SK-N-SH treated with all-trans-retinoic acid at 6 μM for 48 hours (cell line): ENCODE results near the gene BTF3L4.

ENCODE experiments used
- ATAC-seq: fragments of 200-7000 bp; cut with Tn5 transposase; 3 replicates; pipeline ENCODE4 v1.9.1; 2020; ENCODE audit warnings: mild to moderate bottlenecking, moderate library complexity
- ARNTL ChIP-seq: fragments of 450-650 bp; formaldehyde crosslinking; IDR thresholded peaks from 2 replicates; pipeline ENCODE4 v1.5.0; 2020; ENCODE audit warnings: low read depth, mild to moderate bottlenecking, moderate library complexity, borderline replicate concordance
- BACH2 ChIP-seq: fragments of 250-450 bp; sonication (Bioruptor Pico); IDR thresholded peaks from 2 replicates; pipeline ENCODE4 v1.9.0; 2021; ENCODE audit warnings: mild to moderate bottlenecking, borderline replicate concordance
- CSDC2 ChIP-seq: fragments of 250-450 bp; sonication (Bioruptor Pico); IDR thresholded peaks from 2 replicates; pipeline ENCODE4 v1.5.0; 2020; ENCODE audit warnings: mild to moderate bottlenecking, moderate library complexity
- ESRRG ChIP-seq: fragments of 250-450 bp; sonication (Bioruptor Pico); IDR thresholded peaks from 2 replicates; pipeline ENCODE4 v1.6.1; 2021; ENCODE audit warnings: mild to moderate bottlenecking
- GLIS3 ChIP-seq: fragments of 250-450 bp; sonication (Bioruptor Pico); IDR thresholded peaks from 2 replicates; pipeline ENCODE4 v1.5.0; 2020; ENCODE audit warnings: mild to moderate bottlenecking, moderate library complexity
- ISL1 ChIP-seq: fragments of 250-450 bp; sonication (Bioruptor Pico); IDR thresholded peaks from 2 replicates; pipeline ENCODE4 v2.1.2; 2022; ENCODE audit warnings: mild to moderate bottlenecking, moderate library complexity
- OSR1 ChIP-seq: fragments of 250-450 bp; sonication (Bioruptor Pico); IDR thresholded peaks from 2 replicates; pipeline ENCODE4 v1.8.0; 2022; ENCODE audit warnings: moderate library complexity, mild to moderate bottlenecking, inconsistent platforms
- PPARA ChIP-seq: fragments of 250-450 bp; sonication (Bioruptor Pico); IDR thresholded peaks from 2 replicates; pipeline ENCODE4 v1.5.0; 2020; ENCODE audit warnings: mild to moderate bottlenecking, borderline replicate concordance
- SNAI2 ChIP-seq: fragments of 250-450 bp; sonication (Bioruptor Pico); IDR thresholded peaks from 2 replicates; pipeline ENCODE4 v1.5.0; 2020; ENCODE audit warnings: mild to moderate bottlenecking, moderate library complexity
- TCF4 ChIP-seq: fragments of 250-450 bp; sonication (Bioruptor Pico); IDR thresholded peaks from 2 replicates; pipeline ENCODE4 v1.8.0; 2021; ENCODE audit warnings: mild to moderate bottlenecking, moderate library complexity, borderline replicate concordance
- TOX ChIP-seq: fragments of 250-450 bp; sonication (Bioruptor Pico); IDR thresholded peaks from 2 replicates; pipeline ENCODE4 v1.8.0; 2021; ENCODE audit warnings: mild to moderate bottlenecking, moderate library complexity, borderline replicate concordance
- ZC3H10 ChIP-seq: fragments of 250-450 bp; sonication (Bioruptor Pico); IDR thresholded peaks from 2 replicates; pipeline ENCODE4 v1.5.1; 2021; ENCODE audit warnings: mild to moderate bottlenecking, moderate library complexity
- ZFP3 ChIP-seq: fragments of 250-450 bp; sonication (Bioruptor Pico); IDR thresholded peaks from 2 replicates; pipeline ENCODE4 v1.5.0; 2020; ENCODE audit warnings: mild to moderate bottlenecking, moderate library complexity
- ZFP30 ChIP-seq: fragments of 450-650 bp; formaldehyde crosslinking; IDR thresholded peaks from 2 replicates; pipeline ENCODE4 v1.5.0; 2022; ENCODE audit warnings: mild to moderate bottlenecking, moderate library complexity
- ZNF565 ChIP-seq: fragments of 450-650 bp; formaldehyde crosslinking; conservative IDR thresholded peaks from 2 replicates; pipeline ENCODE4 v1.5.0; 2020; ENCODE audit warnings: low read depth, mild to moderate bottlenecking, moderate library complexity
- ZNF70 ChIP-seq: fragments of 450-650 bp; formaldehyde crosslinking; IDR thresholded peaks from 2 replicates; pipeline ENCODE4 v1.5.0; 2020; ENCODE audit warnings: mild to moderate bottlenecking, moderate library complexity
- ZNF8 ChIP-seq: fragments of 450-650 bp; formaldehyde crosslinking; IDR thresholded peaks from 2 replicates; pipeline ENCODE4 v1.5.0; 2020; ENCODE audit warnings: mild to moderate bottlenecking, moderate library complexity
- TF ChIP-seq, protein P1 (sequence below): fragments of 250-450 bp; sonication (Bioruptor Pico); IDR thresholded peaks from 2 replicates; pipeline ENCODE4 v1.5.1; 2020; ENCODE audit warnings: low read depth, mild to moderate bottlenecking, moderate library complexity
- TF ChIP-seq, protein P2 (sequence below): fragments of 250-450 bp; sonication (Bioruptor Pico); IDR thresholded peaks from 2 replicates; pipeline ENCODE4 v1.5.0; 2020; ENCODE audit warnings: mild to moderate bottlenecking, moderate library complexity
- TF ChIP-seq, protein P3 (sequence below): fragments of 250-450 bp; sonication (Bioruptor Pico); IDR thresholded peaks from 2 replicates; pipeline ENCODE4 v1.8.0; 2021; ENCODE audit warnings: low read depth, mild to moderate bottlenecking, moderate library complexity, borderline replicate concordance
- TF ChIP-seq, protein P4 (sequence below): fragments of 250-450 bp; sonication (Bioruptor Pico); IDR thresholded peaks from 2 replicates; pipeline ENCODE4 v1.5.1; 2021; ENCODE audit warnings: mild to moderate bottlenecking, moderate library complexity
- TF ChIP-seq, protein P5 (sequence below): fragments of 250-450 bp; sonication (Bioruptor Pico); IDR thresholded peaks from 2 replicates; pipeline ENCODE4 v1.8.0; 2020; ENCODE audit warnings: mild to moderate bottlenecking, moderate library complexity, borderline replicate concordance

BTF3L4 gene

DNA sequence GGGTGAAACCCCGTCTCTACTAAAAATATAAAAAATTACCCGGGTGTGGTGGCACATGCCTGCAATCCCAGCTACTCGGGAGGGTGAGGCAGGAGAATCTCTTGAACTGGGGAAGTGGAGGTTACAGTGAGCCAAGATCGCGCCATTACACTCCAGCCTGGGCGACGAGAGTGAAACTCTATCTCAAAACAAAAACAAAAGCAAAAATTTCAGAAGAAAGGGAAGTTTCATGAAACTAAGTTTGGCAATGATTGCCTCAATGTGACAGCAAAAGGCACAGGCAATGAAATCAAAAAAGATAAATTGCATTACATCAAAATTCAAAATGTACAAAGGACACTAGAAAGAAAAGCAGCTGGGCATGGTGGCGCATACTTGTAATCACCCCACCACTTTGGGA lies 40.1 kb downstream of the BTF3L4 start:
- TF ChIP-seq ZNF70 (no peak), ZFP30 (CRISPR knock-in tag) (no peak), ZNF565 (CRISPR knock-in tag) (no peak), BACH2 (CRISPR knock-in tag) (no peak), SNAI2 (CRISPR knock-in tag) (no peak)
- TF ChIP-seq, protein P1, sequence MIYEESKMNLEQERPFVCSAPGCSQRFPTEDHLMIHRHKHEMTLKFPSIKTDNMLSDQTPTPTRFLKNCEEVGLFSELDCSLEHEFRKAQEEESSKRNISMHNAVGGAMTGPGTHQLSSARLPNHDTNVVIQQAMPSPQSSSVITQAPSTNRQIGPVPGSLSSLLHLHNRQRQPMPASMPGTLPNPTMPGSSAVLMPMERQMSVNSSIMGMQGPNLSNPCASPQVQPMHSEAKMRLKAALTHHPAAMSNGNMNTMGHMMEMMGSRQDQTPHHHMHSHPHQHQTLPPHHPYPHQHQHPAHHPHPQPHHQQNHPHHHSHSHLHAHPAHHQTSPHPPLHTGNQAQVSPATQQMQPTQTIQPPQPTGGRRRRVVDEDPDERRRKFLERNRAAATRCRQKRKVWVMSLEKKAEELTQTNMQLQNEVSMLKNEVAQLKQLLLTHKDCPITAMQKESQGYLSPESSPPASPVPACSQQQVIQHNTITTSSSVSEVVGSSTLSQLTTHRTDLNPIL: no peak
- TF ChIP-seq, protein P2, sequence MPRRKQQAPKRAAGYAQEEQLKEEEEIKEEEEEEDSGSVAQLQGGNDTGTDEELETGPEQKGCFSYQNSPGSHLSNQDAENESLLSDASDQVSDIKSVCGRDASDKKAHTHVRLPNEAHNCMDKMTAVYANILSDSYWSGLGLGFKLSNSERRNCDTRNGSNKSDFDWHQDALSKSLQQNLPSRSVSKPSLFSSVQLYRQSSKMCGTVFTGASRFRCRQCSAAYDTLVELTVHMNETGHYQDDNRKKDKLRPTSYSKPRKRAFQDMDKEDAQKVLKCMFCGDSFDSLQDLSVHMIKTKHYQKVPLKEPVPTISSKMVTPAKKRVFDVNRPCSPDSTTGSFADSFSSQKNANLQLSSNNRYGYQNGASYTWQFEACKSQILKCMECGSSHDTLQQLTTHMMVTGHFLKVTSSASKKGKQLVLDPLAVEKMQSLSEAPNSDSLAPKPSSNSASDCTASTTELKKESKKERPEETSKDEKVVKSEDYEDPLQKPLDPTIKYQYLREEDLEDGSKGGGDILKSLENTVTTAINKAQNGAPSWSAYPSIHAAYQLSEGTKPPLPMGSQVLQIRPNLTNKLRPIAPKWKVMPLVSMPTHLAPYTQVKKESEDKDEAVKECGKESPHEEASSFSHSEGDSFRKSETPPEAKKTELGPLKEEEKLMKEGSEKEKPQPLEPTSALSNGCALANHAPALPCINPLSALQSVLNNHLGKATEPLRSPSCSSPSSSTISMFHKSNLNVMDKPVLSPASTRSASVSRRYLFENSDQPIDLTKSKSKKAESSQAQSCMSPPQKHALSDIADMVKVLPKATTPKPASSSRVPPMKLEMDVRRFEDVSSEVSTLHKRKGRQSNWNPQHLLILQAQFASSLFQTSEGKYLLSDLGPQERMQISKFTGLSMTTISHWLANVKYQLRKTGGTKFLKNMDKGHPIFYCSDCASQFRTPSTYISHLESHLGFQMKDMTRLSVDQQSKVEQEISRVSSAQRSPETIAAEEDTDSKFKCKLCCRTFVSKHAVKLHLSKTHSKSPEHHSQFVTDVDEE (CRISPR knock-in tag): no peak
- TF ChIP-seq, all 23 proteins: peak for 0
- ATAC-seq: no peak

DNA sequence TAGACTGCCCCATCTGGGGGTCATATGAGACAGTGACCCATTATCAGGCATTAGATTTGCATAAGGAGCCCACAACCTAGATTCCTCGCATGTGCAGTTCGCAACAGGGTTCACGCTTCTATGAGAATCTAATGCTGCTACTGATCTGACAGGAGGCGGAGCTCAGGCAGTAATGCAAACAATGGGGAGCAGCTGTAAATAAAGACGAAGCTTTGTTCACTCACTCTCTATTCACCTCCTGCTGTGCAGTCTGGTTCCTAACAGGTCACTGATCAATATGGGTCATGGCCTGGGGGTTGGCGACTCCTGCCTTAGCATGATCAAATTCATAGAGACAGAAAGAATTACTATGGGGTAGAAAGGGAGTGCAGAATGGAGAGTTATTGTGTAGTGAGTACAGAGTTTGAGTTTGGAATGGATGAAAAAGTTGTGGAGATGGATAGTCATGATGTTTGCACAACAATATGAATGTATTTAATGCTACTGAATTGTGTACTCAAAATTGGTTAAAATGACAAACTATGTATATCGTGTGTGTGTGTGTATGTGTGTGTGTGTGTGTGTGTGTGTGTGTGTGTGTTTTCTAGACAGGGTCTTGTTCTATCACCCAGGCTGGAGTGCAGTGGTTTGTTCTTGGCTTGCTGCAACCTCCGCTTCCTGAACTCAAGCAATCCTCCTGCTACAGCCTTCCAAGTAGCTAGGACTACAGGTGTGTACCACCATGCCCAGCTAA lies 42.2 kb downstream of the BTF3L4 start:
- TF ChIP-seq PPARA (CRISPR knock-in tag) (no peak), TCF4 (CRISPR knock-in tag) (no peak), TOX (CRISPR knock-in tag) (no peak), ISL1 (CRISPR knock-in tag) (no peak), ESRRG (CRISPR knock-in tag) (no peak), ZNF8 (CRISPR knock-in tag) (no peak), ZNF565 (CRISPR knock-in tag) (no peak), SNAI2 (CRISPR knock-in tag) (no peak), ZFP3 (CRISPR knock-in tag) (no peak), BACH2 (CRISPR knock-in tag) (no peak), ZC3H10 (CRISPR knock-in tag) (no peak), ZFP30 (CRISPR knock-in tag) (no peak), OSR1 (no peak), ARNTL (CRISPR knock-in tag) (no peak), GLIS3 (CRISPR knock-in tag) (no peak), ZNF70 (no peak), CSDC2 (no peak)
- TF ChIP-seq, protein P3, sequence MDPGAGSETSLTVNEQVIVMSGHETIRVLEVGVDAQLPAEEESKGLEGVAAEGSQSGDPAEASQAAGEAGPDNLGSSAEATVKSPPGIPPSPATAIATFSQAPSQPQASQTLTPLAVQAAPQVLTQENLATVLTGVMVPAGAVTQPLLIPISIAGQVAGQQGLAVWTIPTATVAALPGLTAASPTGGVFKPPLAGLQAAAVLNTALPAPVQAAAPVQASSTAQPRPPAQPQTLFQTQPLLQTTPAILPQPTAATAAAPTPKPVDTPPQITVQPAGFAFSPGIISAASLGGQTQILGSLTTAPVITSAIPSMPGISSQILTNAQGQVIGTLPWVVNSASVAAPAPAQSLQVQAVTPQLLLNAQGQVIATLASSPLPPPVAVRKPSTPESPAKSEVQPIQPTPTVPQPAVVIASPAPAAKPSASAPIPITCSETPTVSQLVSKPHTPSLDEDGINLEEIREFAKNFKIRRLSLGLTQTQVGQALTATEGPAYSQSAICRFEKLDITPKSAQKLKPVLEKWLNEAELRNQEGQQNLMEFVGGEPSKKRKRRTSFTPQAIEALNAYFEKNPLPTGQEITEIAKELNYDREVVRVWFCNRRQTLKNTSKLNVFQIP: no peak
- TF ChIP-seq, protein P4, sequence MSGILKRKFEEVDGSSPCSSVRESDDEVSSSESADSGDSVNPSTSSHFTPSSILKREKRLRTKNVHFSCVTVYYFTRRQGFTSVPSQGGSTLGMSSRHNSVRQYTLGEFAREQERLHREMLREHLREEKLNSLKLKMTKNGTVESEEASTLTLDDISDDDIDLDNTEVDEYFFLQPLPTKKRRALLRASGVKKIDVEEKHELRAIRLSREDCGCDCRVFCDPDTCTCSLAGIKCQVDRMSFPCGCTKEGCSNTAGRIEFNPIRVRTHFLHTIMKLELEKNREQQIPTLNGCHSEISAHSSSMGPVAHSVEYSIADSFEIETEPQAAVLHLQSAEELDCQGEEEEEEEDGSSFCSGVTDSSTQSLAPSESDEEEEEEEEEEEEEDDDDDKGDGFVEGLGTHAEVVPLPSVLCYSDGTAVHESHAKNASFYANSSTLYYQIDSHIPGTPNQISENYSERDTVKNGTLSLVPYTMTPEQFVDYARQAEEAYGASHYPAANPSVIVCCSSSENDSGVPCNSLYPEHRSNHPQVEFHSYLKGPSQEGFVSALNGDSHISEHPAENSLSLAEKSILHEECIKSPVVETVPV (CRISPR knock-in tag): no peak
- TF ChIP-seq, protein P5, sequence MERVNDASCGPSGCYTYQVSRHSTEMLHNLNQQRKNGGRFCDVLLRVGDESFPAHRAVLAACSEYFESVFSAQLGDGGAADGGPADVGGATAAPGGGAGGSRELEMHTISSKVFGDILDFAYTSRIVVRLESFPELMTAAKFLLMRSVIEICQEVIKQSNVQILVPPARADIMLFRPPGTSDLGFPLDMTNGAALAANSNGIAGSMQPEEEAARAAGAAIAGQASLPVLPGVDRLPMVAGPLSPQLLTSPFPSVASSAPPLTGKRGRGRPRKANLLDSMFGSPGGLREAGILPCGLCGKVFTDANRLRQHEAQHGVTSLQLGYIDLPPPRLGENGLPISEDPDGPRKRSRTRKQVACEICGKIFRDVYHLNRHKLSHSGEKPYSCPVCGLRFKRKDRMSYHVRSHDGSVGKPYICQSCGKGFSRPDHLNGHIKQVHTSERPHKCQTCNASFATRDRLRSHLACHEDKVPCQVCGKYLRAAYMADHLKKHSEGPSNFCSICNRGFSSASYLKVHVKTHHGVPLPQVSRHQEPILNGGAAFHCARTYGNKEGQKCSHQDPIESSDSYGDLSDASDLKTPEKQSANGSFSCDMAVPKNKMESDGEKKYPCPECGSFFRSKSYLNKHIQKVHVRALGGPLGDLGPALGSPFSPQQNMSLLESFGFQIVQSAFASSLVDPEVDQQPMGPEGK: no peak
- no peak for ATAC-seq
